Stimulated activated CD4-positive, alpha-beta T cell treated with anti-CD3 and anti-CD28 coated beads, Interleukin-4, amount 100 ng/mL, for 1 hour (primary cell): ENCODE measurements around the gene RAVER2.

ENCODE experiments used
- DNase-seq: peaks from one replicate; pipeline ENCODE4 v3.0.0-alpha.2; 2020

The RAVER2 gene

DNA sequence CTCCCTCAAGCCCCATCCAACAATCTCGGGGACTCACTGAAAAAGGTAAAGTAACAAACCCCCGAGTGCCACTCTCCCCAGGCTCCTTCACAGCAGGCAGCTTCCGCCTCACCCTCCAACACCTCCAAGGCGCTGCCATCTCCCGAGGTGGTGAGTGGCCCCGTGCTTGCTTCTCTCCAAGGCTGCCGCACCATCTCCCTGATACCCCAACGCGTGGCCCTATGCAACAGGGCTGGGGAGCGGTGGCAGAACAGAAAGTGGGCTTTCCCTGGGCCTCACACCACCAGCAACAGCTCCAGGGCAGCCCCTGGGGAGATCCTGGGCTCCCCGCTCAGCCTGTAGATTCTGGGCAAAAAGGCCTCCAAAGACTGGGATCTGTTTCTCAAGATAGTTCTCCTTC, 105.1 kb downstream of the RAVER2 start:
- no peak for DNase-seq

DNA sequence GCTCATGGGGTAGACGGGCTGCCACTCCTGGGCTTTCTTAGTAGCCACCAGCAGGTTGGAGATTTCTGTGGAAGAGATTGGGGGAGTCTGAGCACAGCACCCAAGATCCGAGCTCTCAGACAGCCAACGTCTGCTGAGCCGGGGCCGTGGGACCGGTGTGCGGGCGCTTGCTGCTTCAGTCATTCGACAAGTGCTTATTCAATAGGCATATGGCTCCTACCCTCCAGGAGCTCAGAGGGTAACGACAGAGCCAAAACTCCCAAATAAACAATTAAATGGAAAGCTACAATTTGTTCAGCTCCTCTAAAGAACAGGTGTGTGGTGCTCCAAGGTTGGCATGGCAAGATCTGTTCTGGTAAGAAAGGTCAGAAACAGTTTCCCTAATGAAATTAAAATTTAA, 106.0 kb downstream of the RAVER2 start:
- no peak for DNase-seq

DNA sequence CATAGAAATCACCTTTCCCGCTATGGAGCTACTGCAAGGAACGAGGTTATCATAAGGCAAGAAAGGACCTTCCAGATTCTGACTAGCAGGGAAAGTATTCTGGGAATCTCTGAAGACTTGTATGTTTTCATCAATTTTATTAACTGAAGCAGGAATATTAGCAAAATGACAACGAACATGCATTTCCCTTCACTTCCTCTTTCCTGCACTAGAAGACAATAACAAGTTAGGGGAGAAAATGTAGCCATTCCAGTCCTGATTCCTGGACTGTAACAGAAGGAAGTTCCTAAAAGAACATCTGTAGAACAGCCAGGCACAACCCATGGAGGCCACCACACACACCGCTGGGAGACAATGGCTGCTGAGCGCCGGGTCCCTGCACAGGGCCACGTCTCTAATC, 106.8 kb downstream of the RAVER2 start:
- DNase-seq, result no peak

GRCh38 chr1:64854674-64855073, 109.8 kb downstream of the RAVER2 start:
- DNase-seq, result no peak

GRCh38 chr1:64855557-64855956, 110.7 kb downstream of the RAVER2 start:
- DNase-seq, result no peak

DNA sequence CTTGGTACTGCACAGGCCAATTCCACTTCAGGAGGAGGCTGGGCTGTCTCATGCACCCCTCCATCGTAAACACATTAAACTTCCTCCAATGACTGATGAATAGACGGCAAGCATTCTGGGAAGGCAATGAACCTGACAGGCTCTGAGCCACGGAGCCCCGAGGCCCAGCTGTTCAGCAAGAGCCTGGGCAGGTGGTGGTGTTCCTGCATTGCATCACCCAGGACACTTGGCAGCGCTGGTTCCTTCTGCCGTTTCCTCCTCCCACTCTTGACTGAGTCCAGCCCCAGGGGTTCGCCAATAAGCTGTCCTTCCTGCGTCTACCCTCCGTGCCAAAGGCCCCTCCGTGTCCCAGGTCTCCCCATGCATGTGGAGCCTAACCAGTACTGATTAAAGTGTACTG, 111.7 kb downstream of the RAVER2 start:
- no peak for DNase-seq

DNA sequence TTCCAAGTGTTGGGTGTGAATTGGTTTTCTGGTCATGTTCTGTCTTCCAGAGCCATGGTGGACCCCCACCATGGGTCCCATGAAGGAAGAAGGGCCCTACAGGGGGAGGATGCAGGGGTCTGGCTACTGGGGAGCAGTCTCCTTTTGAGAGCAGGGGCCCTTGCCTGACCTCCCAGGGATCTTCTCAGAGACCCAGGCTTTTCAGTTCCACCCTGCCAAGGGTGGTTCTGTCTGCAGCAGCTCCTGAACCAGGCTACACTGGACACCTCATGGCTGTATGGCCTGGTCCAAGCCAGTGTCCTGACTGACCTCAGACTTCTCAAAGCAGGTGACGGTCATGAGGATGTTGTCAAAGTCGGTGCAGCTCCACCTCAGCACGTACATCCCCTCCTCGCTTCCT, 112.5 kb downstream of the RAVER2 start:
- DNase-seq, result no peak

DNA sequence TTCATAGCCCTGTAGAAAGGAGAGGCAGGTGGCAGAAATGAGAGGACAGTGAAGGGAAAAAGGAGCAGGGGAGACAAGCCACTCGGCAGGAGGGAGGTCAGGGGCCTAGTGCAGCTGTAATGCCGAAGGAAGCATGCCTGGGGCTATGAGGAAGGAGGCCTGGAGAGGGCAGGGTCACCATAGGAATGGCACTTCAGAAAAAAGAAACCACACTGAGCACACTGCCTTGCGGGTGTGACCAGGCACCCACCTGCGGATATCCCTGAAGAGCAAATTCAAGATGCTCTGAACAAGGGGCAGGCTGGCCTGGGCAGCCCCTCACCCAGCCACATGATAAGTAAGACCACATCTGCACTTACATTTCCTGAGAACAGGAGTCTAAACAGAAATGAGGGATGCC, 116.7 kb downstream of the RAVER2 start:
- no peak for DNase-seq

GRCh38 chr1:64864018-64864940, 119.4 kb downstream of the RAVER2 start:
- DNase-seq, result peak; percentile 10

DNA sequence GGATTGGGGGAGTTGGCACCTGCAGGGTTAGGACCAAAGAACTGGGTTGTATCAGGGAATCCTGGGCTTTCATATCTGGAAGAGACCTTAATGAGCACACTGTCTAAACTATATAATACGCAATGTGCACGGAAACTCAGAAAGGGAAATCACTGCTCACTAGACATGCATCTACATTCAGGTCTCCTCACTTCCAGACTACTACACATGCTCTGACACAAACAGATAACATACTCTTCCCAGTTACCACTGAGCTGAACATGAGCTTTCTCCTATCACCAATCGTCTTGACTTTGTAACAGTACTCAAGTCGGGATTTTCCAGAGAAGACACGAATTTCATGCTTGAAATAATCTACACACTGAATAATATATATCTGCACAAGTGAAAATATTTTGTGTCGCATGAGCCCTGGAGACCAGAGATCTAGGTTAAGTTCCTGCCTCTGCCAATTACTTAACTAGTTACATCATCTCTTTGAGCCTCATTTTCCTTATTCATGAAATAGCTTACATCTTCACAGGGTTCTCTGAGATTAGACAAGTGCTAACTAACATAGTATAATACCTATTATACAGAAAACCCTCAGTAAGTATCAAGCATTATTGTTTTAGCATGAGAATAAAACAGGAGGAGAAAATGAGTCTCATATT, 120.4 kb downstream of the RAVER2 start:
- DNase-seq, result no peak

- DNase-seq, result no peak
These were observed 121.8 kb downstream of the RAVER2 start for GRCh38 chr1:64866689-64867088.

- no peak for DNase-seq
These were observed 122.4 kb downstream of the RAVER2 start for GRCh38 chr1:64867266-64867665.

- DNase-seq, result no peak
These were observed 126.4 kb downstream of the RAVER2 start for GRCh38 chr1:64871256-64871655.

DNA sequence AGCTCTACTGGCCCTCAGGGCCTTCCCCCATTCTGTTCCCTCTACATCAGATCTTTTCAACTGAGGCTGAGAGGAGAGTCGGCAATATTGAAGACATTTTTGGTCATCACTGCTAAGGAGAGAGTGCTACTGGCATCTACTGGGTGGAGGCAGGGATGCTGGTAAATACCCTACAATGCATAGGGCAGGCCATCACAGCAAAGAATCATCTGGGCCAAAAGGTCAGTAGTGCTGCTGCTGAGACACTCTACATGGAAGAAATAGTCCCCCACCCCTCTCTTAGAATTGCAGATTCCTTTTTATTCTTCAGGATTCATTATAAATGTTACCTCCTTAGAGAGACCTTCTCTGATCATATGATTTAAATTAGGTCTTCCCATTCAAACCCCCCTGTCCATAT, 127.2 kb downstream of the RAVER2 start:
- DNase-seq, result no peak

DNA sequence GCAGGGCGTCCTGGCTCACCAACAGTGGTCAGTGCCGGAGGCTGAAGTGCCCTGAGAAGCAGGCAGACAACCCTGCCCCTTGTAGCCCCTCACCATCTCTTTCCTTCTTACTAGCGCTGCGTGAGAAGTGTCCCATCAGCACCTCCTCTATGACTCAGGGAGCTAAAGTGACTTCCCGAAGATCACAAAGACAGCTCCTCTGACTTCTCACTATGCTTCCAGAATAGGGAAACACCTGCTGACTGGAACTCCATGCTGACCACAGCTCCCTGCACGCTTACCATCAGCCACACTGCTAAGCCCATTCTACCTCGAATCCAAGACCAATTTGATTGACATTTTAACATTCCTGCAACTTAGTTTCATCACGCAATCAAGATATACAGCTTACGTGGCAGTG, 128.7 kb downstream of the RAVER2 start:
- DNase-seq, result no peak

GRCh38 chr1:64874666-64875065, 129.8 kb downstream of the RAVER2 start:
- no peak for DNase-seq

GRCh38 chr1:64875101-64875500, 130.2 kb downstream of the RAVER2 start:
- no peak for DNase-seq

GRCh38 chr1:64875606-64876005, 130.7 kb downstream of the RAVER2 start:
- no peak for DNase-seq

DNA sequence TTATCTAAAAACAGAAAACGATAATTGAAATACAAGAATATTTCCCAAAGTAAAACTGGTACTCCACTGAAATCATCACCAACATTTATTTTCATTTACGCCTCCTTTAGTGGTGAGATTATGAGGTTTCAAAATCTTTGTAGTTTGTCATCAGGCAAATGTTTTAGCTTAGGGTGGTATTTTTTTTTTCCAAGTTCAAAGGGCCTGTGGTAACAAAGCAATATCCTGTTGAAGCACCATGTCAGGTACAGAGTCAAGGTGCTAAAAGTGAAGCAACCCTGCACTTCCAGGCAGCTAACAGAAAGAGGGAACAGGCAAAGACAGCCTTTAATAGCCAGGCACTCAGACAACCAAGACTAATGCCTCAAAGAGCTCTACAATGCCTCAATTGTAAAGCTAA, 132.3 kb downstream of the RAVER2 start:
- no peak for DNase-seq

GRCh38 chr1:64877598-64877997, 132.7 kb downstream of the RAVER2 start:
- no peak for DNase-seq

- no peak for DNase-seq
These were observed 133.2 kb downstream of the RAVER2 start for GRCh38 chr1:64878090-64878489.

GRCh38 chr1:64878931-64879611, 134.2 kb downstream of the RAVER2 start:
- DNase-seq, result no peak

DNA sequence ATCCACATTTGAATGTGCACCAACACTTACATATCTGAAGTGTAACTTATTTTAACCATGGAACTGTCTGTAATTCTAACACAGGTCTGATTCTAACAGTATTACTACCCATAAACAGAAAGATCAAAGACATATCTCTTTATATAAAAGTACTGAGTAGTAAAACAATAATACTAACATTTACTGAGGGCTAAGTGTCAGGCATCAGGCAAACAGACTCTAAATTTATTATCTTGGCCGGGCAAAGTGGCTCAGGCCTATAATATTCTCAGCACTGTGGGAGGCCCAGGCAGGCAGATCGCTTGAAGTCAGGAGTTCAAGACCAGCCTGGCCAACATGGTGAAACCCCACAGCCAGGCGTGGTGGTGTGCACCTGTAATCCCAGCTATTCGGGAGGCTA, 135.6 kb downstream of the RAVER2 start:
- DNase-seq, result no peak

- no peak for DNase-seq
These were observed 136.4 kb downstream of the RAVER2 start for GRCh38 chr1:64881281-64881680.
